GM19099 (cell line): Measurements from ENCODE around the gene CAMSAP3.

Experiments
- POLR2A ChIP-seq: IDR thresholded peaks from 3 replicates; pipeline ENCODE4 v1.6.1; 2011; ENCODE audit warnings: low read depth; ENCODE audit not compliant: insufficient read length; ENCODE audit errors: extremely low read depth

Gene CAMSAP3

DNA sequence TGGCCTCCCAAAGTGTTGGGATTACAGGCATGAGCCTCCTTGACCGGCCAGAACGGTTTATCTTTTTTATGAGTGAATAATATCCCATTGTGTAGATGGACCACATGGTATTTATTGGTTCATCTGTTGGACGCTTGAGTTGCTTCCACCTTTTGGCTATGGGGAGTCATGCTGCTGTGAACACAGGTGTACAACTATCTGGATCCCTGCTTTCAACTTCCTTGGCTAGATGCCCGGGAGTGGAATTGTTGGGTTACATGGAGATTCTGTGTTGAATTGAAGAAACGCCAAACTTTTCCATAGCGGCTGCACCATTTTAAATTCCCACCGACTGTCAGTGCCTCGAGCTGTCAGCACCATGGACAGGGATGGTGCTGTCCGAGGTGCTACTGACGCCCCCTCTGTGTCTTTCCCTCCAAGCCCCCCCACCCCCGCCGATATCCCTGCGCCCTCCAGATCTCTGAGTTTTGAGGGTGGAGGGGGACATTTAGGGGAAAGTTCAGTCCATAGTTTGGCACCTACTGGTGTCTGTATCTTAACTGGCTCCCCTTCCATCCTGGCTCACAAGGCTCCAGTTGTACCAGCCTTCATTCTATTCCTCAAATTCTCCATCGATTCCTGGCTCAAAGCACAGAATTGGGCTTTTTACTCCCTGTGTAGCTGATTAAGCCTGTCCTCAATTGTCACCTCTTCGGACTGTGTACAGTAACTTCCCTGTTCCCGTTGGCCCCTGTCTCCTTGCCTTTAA lies 32.8 kb upstream of the CAMSAP3 start:
- no peak for TF ChIP-seq POLR2A

DNA sequence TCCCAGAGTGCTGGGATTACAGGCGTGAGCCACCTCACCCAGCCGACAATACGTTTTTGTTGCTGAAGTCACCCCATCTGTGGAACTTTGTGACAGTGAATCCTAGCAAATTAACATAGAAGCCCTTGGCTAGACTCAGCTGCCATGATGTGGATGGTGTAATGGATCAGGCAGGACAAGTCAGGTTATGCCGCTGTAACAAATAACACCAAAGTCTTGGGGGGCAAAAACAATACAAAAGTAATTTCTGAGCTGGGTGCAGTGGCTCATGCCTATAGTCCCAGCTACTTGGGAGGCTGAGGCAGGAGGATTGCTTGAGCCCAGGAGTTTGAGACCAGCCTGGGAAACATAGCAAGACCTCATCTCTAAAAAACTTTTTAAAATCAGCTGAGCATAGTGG lies 30.8 kb upstream of the CAMSAP3 start:
- TF ChIP-seq POLR2A, result no peak

DNA sequence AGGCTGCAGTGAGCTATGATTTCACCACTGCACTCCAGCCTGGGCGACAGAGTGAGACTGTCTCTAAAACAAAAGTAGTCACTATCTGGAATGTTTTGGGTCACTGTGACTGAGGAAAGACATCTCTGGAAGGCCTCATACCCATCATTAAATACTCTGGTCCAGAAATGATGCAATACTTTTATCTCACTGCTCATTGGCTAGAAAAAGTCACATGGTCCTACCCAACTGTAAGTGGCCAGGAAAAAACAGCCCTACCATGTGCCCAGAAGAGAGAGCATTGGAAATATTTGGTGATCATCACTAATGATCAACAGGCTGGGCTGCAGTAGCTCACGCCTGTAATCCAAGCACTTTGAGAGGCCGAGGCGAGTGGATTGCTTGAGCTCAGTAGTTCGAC lies 30.3 kb upstream of the CAMSAP3 start:
- TF ChIP-seq POLR2A, result no peak

DNA sequence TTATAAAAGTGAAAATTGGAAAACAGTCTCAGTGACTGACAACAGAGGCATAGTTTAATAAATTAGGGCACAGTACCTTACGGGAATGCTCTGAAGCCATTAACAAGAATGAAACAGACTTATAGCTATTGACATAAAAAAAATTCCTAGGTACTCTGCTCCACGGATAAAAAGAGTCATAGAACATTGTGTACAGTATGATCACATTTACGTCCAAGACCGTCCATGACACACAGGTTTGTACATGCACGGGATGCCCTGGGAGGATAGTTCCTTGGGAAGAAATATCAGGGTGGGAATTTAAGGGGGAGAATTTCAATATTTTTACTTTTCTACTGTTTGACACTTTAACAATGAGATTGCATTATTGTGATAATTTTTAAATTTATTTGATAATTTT lies 24.9 kb upstream of the CAMSAP3 start:
- no peak for TF ChIP-seq POLR2A

DNA sequence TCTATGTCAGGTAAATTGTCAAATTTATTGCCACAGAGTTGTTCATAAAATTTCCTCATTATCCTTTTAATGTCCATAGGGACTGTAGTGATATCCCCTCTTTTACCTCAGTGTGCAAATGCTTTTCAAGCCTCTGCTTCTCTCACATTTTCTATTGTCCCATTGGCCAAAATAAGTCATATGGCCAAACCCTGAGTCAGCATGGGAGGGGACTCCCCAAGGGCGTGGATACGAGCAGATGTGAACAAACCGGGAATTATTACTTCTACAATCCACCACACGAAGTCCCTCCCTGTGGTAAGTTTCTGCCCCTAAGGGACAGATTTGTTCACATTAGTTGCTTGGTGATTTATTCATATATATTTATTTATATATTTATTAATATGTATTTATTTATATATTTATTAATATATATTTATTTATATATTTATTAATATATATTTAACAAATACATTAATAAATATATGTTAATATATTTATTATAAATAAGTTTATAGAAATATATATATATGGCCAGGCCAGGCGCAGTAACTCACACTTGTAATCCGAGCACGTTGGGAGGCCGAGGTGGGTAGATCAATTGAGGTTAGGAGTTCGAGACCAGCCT lies 20.1 kb upstream of the CAMSAP3 start:
- no peak for TF ChIP-seq POLR2A

DNA sequence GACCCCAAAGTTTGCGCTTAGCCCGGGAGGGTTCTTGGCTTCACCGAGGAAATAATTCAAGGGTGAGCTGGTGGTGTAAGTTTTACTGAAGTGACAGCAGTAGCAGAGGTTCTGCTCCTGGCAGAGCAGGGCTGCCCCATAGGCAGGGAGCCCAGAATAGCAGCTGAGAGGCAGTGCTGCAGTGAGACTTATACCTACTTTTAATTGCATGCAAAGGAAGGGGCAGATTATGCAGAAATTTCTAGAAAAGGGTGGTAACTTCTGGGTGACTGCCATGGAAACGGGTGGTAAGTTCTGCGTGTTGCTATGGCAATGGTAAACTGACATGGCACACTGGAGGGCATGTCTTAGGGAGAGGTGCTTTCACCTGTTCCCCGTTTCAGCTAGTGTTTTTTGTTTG lies 17.5 kb upstream of the CAMSAP3 start:
- no peak for TF ChIP-seq POLR2A

DNA sequence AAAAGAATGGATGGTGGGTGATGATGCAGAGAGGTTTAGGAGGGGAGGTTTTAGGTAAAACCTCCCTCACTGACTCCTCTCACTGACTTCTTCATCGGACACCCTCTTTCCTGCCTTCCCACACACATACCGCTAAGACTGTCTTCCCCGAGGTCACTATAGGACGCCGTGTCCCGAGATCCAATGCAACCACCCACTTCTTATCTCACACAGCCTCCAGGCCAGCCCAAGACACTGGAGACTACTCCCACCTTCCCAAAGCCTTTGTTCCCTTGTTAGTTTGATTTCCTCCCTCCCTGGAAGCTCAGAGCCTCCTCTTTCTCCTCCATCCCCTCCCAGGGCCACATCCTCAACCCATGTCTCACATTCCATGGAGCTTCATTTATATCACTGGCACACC lies 16.5 kb upstream of the CAMSAP3 start:
- no peak for TF ChIP-seq POLR2A

DNA sequence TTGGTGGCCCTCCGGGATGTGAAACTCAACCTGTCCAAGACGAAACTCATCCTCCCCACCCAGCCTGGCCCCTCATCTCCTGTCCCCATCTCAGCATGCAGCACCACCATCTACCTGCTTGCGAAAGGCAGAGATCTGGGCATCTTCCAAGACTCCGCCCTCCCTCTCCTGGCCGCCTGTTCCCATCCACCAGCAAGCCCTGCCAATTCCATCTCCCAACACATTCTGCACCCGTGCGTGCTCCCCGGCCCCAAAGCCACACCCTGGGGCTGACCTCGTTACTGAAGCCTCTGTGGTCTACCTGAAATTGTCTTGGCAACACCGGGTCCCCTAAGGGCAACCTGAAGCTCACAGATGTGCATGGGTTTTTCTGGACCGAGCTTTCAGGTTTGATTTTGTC lies 13.2 kb upstream of the CAMSAP3 start:
- TF ChIP-seq POLR2A, result no peak

DNA sequence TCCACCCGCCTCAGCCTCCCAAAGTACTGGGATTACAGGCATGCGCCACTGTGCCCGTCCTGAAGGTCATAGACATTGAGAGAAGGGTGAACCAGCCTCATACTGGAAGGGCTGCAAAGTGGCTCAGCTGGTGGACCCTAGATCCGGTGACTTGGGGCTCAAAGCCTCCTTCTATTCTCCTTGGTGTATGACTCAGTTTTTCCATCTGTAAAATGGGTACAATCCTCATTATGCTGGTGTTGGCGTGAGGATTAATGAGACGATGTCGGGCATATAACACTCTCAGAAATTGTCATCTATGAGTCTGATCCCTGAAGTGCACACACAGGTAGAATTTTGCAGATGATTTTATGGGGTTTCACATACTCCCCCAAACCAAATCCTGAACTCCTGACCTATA lies 5.8 kb upstream of the CAMSAP3 start:
- TF ChIP-seq POLR2A, result no peak

DNA sequence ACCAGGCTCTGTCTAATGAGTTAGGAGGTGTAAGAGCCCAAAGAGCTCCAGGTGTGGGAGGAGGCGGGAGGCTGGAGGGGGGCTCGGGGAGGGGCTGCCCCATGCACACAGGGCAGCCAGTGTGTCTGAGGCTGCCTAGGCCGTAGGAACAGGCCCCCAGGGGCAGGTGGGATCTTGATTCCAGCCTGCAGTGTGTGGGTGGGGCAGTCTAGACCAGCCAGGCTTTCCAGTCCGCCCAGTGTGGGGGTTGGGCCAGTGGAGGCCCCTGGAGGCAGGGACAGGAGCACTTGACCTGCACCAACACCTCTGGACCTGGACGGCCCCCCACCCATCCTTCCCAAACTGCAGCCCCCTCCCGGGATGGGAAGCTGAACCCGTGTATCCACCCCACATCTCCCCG lies 5.4 kb upstream of the CAMSAP3 start:
- no peak for TF ChIP-seq POLR2A

DNA sequence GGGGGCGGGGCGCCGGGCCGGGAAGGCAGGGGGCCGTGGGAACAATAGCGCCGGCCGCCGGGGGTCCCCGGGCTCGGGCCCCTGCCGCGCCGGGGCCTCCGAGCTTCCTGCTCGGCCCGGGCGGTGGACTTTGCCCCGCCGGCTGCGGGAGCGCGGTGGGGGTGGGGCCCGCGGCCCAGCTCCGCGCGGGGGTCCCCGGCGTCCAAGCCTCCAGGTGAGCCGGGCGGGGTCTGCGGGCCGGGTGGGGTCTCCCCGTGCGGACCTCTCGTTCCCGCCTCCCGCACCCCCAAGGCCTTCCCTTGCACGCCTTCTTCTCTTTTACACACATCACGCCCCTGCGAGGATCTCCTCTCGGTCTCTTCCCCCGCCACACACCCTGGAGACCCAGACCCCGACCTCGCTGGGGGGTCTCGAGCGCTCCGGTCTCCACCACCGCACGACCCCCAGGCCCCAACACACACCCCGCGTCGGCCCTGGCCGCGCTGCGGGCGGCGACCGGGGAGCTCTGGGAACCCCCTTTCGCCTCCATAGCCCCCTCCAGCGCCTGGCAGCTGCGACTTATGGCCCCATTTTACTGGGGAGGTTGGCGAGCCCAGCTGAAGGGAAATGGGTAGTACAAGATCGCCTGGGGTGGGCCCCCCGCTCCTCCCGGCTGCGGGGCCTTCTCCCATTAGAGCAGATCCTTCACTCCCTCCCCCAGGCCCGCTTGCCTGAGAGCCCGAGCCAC lies 711 bp downstream of the CAMSAP3 start:
- TF ChIP-seq POLR2A, result no peak

DNA sequence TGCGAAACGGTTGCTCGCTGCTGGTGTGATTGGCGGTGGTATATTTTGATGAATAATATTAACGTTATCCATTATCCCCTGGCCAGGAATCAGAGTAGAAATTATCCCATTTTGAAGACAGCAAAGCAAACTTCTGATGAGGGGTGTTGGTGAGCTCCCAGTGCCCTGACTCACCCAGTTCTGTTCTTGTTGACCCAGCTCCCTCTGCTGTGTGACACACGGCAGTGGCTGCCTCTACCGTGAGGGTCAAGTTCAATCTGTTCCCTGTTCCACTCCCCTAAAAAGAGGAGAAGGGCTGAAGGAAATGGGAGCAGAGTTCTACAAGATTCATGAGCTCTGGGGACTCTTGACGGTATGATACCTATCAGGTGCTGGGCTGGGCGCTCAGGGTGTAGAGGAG lies 2.0 kb downstream of the CAMSAP3 start:
- no peak for TF ChIP-seq POLR2A

DNA sequence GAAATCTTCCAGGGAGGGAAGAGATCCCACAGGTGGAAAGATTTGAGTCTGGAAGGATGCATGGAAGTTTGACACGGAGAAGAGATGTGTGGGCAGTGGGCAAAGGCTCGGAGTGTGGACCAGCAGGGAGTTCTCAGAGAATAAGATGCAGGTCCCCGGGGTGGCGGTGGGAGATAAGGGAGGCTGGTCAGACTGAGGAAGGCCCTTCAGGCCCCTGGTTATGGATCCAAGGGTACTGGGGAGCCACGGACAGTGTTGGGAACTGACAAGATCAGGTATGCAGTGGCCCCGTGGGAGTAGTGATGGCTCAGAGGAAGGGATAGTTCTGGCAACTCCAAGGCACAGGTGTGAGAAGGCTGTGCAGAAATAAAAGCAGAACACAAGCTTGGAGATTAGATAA lies 2.5 kb downstream of the CAMSAP3 start:
- TF ChIP-seq POLR2A, result no peak

DNA sequence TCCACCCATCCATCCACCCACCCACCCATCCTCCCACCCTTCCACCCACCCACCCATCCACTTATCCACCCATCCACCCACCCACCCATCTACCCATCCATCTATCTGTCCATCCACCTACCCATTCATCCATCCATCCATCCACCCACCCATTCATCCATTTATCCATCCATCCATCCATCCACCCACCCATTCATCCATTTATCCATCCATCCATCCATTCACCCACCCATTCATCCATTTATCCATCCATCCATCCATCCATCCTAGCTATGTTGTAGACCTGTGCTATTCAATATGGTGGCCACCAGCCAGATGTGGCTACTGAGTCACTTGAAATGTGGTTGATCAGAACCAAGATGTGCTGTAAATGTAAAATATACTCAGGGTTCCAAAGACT lies 5.1 kb downstream of the CAMSAP3 start:
- no peak for TF ChIP-seq POLR2A

DNA sequence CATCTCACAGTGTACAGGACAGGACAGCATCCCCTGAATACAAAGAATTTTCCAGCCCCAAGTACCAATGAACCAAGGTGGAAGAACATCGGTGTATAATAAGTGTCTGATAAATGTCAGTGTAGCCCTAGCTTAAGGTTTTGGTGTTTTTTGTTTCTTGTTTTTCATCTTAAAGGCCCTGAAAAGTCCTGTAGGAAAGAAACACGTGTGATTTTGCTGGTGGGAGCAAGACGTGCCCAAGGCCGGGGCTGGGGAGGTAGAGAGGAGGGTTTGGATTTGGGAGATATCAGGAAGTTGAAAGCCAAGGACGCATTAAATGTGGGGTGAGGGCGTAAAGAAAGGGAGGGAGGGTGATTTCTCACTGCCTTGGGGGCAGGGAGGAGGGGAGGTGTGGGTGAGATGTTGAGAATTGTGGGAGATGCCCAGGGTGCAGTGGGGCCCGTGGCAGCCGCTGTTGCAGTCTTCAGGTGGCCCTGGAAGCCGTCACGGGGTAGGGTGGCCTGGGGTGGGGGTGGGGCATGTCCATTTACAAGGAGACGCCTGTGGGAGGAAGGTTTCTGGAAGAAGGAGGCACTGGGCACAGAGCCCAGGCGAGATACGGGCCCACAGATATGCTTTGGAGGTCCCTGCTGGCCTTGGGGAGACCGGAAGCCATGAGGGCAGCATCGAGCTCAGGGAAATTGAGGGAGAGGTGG lies 6.7 kb downstream of the CAMSAP3 start:
- no peak for TF ChIP-seq POLR2A
